HG03469 (cell line): ENCODE measurements around the gene AMELX.
A peak's percentile ranks its signal among the peaks of the same experiment; 100 is the strongest.

Experiments used
- ATAC-seq: cut with Tn5 transposase; IDR thresholded peaks from one replicate; pipeline ENCODE4 v1.9.1; 2021; ENCODE audit warnings: mild to moderate bottlenecking, moderate library complexity, moderate number of reproducible peaks; ENCODE audit not compliant: unreplicated experiment

Gene AMELX

DNA sequence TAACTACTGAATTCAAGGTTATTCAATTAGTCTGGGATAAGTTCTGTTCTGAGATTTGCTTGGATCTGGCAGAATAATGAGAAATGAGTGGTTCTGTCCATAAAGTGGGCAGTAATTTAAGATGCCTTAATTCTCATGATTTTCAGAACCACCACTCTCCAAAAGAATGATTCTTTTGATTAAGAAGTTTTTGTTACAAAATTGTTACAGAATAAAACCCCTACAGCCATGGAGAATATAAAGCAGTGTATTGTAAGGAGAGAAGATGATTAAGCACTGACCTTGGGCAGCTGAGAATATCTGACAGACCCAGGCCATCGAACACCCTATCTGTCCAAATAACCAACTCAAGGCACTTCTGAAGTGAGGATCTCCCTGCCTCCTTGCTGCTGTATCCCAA lies 12.4 kb downstream of the AMELX start:
- no peak for ATAC-seq

DNA sequence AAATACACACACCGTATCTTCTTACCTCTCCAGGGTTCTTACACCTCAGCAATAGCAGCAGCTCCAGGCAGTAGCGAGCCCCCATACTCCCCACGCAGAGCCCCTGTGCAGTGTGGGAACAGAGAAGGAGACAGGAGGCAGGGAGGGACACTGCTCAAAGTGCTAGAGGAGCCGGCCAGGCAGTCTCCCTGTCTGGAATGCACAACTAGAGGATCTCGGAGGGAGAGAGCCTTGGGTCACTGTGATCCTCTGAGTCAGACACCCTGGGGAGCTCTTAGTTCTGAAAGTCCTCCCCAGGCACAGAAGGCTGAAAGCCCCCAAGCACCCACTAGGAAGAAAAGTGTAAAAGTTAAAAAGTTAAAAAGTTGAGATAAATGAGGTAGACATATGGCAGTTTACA lies 16.0 kb downstream of the AMELX start:
- no peak for ATAC-seq

DNA sequence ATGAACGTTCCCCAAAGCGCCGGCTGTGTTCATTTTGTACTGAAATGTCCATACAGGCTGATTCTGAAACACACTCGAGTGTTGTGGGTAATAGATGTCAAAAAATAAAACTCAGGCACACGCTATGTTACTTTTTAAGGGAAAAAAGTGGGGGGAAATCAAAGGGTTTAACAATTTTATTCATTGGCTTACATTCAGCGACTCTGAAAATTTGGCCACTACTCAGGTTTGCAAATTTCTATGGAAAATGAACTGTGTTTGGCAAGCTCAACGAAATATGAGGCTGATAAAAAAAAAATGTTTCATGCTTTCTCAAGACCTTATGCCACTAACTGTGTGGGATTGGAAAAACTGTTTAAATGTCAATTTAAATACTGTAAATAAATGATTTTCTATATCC lies 18.5 kb downstream of the AMELX start:
- ATAC-seq = no peak

DNA sequence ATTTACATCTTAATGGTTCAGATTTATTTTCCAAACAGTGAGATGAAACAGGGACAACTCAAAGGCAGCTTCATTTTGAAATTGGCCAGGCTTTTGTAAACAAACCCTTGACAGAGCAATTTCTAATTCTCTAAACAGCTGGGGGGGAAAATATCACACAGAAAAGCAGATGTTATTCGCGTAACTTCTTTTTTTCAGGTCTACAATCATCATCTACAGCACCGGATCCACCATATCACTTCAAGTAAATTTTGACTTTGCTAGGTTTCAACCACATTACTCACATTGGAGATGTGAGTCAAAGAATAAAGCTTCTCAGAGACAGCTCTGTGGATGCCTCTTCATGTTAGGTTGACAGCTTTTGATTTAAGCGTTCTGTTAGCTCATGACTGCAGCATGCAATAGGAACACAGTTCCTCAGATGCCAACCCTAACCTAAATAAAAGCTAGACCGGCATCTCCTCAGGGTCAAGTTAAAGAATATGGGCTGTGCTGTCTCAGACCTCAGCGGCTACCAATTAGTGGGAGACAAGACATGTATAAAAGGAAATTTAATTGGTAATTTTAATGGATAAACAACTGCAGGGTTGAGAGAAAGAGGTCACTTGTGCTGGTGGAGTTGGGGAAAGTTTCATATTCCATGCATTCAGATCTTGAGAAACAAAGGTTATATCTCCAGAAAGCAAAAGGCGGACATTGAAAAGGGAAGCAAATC lies 26.8 kb downstream of the AMELX start:
- ATAC-seq = no peak

DNA sequence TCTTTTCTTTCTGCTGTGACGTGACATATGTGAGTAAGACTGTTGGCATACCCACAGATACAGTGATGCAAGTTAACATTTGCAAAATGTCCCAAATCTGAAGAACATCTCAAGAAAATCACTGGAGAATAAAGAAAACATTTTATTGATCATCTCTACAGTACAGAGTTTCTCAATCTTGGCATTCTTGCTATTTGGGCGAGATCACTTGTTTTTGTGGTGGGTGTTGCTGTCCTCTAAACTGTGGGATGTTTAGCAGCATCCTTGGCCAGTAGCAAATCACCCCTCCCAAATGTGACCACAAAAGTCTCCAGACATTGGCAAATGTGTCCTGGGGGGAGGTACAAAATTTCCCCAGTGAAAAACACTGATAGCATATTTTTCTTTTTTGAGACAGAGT lies 28.8 kb downstream of the AMELX start:
- no peak for ATAC-seq

DNA sequence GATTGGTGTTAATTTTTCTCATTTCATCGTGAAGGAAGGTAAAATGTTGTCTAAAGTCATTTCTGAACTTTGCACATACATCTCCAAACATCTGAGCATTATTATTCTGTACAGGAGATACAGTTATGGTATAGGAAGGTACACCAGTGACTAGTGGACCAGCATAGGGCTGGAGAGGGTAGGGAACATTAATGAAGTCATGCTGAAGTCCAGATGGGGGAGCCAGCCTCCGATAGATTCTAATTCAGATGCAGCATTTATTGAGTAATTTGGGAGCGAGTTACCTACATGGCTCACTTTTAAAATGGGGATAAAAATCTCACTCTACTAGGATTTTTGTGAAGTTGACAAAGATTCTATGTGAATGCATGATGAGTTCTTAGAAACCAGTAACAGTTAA lies 34.9 kb downstream of the AMELX start:
- no peak for ATAC-seq

DNA sequence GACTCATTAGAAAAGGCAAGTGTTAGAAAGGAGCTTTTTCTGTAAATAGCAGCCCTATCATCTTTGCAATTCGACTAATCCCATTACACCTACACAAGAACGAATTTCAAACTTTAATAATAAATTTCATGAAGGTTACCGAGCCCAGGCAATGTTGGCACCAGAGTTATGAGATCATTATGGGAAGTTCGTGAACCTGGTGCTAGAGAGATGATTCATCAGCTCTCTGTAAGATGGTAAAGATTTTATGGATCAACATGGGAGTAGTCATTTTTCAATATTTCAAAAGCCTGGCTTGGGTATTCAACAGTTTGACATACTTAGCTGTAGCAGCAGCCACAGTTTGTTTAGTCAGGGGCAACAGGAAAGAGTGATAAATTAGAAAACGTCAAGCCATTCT lies 35.8 kb downstream of the AMELX start:
- ATAC-seq = no peak

DNA sequence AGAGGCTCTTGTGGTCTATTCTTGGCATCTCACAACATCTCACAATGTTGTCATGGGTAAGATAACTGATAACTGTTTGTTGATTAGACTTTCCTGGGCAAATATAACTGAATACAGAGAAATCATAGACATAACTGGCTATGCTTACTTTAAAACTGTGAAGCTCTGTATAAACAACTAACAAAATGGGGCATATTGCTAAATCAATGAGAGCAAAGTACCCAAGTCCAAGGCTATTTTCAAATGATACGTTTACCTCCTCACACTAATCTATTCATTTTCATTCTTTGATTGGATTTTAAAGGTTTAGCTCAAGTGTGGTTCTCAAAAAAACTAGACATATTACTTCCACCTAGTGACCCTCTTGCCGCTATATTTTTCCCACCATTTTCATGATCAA lies 38.6 kb downstream of the AMELX start:
- no peak for ATAC-seq

DNA sequence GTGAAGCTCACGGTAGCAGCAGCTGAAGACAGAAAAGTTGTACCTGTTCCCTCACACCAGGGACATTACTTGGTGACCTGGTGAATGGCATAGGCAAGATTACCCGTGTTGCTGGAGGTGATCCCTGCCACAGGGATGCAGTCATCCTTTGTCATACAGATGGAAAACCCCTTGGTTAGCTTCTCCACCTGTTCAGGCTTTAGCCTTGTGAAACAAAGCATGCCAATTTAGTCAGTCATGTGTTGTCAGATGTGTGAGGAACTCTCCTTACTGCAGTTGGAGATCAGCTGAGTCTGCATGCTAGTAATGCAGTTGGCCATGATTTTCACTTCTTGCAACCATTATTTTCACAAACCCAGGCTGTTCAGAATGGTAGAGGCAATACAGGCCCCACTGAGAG lies 41.0 kb downstream of the AMELX start:
- no peak for ATAC-seq

DNA sequence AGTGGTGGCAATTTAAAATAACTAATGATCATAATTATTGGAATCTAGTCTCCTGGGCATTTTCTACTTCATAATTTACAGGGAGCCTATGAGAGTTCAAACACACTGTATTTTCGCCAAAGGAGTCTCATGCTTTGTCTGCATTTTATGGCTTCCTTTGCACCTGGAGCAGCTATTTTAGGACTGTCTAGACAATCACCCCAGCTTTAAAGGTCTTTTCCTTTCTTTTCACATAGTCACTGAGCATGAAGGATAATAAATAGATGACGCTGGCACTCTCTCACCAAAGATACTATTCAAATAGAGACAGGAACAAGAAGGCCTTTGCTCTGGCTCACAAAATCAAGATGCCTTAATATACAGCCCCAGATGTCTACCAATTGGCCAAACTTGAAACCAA lies 43.0 kb downstream of the AMELX start:
- ATAC-seq = no peak

DNA sequence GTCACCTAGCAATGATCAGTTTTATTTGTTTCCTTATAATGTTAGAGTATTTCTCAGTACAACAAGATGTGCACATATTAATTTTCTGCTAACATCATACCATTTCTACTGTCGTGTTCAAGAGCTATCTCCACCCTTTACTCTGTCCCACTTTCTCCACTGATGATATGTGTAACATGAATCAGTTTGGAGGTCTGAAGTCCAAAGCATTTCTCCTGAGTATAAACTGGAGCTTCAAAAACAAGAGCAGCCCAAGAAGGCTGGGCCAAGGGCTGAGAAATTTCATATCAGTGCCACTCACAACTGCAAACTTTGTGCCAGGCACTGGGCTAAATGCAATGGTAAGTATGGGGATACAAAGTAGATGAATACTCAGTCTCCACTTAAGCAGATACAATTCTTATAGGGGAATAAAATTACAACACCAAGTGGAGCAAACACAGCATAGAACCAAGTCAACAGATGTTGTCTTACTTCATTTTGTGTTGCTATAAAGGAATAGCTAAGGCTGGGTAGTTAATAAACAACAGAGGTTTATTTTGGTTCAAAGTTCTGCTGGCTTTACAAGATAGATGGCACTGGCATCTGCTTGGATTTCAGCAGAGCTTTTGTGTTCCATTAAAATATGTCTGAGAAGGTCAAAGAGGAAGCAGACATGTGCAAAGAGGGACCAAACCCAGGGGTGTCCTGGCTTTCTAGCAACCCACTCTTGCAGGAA lies 44.2 kb downstream of the AMELX start:
- no peak for ATAC-seq

DNA sequence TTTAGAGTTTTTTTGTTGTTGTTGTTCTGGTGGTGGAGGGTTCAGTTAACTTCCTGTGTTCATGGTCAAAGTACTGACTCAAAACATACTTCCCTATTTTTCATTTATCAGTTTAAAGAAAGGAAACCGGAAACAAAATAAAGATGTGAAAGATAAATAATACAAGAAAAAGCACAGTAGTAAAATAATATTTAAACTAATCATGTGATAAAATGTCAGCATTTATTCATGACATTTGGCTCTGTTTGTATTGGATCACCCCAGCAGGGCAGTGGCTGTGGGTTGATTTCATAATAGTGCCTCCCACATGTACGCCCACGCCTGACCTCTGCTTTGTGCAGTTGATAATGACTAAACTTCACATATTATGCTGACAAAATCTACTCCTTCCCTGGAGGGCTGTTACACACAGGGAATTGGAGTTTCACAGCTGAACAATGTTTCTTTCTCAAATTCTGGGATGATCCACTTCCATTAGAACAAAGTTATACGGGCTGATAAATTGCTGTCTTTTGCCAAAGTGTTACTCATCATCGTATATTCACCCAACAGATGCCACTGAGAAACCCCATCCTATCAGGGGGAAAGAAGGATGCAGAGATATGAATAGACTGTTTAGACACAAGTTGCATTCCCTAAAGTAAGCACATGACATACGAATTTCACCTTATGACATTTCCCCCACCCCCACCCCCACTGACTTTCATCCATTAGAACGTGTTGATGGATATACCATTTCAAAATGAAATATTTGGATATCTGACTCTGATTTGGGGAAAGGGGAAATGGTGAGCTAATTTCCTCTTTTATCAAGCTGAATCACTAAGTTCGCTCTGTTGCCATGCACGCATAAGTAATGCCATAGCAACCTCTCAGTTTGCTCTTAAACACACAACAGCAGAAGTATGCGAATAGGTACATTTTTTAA lies 48.3 kb downstream of the AMELX start:
- peak; percentile 76 for ATAC-seq

DNA sequence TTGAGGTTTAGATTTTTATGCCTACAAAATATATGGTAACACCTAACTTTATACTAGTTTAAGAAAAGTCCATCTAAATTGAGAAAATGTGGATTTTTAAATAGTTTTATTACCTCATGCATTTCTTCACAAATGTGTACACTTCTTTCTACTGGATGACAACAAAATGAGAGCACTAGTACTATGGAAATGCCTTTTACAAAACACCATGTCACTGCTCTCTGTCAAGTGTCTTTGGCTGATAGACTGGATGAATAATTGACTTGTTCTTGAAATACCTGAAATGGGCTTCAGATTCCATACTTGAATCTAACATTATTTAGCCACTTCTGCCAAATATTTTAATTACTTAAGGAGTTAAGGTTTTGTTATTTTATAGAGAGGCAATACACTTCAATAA lies 49.5 kb downstream of the AMELX start:
- no peak for ATAC-seq

DNA sequence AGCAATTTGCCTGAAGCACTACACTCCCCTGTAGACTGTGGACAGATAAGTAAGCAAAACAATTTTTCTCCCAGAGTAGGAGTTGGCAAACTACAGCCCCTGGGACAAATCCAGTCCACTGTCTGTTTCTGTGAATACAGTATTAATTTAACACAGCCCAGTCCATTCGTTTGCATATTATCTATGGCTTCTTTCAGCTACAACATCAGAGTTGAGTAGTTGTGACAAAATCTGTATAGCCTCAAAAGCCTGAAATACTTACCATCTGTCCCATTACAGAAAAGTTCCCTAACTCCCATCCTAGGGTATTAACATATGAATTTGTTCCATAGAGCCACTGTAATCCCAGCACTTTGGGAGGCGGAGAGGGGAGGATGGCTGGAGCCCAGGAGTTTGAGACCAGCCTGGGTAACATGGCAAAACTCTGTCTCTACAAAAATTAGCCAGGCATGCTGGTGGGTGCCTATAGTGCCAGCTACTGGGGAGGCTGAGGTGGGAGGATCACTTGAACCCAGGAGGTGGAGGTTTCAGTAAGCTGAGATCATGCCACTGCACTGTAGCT lies 53.0 kb downstream of the AMELX start:
- no peak for ATAC-seq

DNA sequence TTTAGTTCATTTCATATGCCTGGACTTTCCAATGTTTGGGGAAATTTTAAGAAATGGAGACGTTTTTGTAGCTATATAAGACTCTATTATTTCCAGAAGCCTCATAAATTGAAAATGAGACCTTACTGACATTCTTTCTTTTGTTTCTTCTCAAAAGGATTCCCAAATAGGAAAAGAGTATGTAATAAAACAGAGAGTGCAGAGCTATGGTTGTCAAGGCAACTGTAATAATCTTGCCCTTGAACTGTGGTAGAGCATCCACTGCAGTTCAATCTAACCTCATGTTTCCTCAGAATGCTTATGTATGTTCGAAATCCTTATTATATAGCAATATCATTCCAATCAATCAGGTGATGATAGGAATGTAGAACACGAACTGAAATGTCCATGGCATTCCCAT lies 54.1 kb downstream of the AMELX start:
- ATAC-seq = no peak

DNA sequence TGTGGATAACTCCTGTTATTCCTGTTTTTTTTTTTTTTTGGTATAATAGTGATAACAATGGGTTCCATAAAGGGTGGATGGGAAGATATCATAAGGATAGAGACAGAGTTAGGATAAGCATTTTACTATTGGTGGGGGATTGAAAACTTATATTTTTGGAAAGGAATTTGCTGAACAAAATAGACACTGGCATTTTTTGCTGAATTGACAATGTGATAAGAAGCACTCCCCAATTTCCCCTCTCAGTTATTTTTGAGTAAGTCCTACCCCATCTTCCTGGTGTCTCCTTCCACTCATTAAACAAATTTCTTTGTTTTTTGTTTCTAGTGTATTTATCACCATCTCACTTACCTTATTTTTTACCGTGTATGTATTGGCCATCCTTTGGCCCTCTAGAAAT lies 55.8 kb downstream of the AMELX start:
- no peak for ATAC-seq

DNA sequence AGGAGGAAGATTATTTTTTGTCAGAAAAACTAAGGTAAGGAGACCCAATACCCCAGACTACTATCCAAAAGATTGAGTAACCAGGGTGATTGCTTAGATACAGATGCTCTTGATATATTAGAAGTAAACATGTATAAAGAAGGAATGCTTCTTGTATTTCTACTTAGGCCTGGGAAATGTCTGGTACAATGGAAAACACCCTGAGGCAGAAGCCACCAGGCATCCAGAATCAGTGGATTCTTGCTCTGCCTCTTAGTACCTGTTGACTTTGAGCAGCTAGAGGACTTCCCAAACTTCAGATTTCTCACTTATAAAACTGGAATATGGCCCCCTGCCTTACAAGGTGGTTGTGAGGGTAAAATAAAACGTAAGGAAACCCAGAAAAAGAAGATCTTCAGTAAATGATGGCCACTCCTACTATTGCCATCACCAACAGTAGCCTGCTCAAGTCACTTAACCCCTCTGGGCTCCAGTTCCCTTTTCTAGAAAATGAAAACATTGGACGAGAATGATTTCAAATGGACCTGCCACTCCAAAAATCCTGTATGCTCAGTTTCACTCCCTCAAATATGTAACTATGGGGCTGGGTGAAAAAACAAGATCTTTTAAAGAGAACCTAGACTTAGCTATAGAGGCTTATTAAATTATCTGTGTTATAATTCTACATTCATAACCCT lies 56.6 kb downstream of the AMELX start:
- ATAC-seq = no peak
